ENCODE data around the gene SMIM30. TPM values are rescaled to one million over a fixed set of nuclear protein-coding genes. Genes with fewer than 3 reads are reported as not detected.
A peak's percentile ranks its signal among the peaks of the same experiment; 100 is the strongest.
"Not testable (repeated sequence)": the region's sequence is repeated elsewhere in the genome, so short reads cannot be mapped to it uniquely, and the experiment has no call there.

Gene SMIM30
- total RNA-seq: 47.1 and 48.0 TPM in 2 replicates

GRCh38 chr7:113118074-113118959 lies at the start of gene SMIM30:
TSS of gene SMIM30 (minus strand) at chr7:113118554. CDS start at chr7:113117578, 976 bp downstream.
- peak; percentile 70 to 92 for DNase-seq (ENCODE audit: low read depth in 2 of 2)

- not testable (repeated sequence) for DNase-seq (ENCODE audit: low read depth in 2 of 2)
These were observed 47.8 kb upstream of the SMIM30 start for GRCh38 chr7:113166176-113166575.

- DNase-seq (ENCODE audit: low read depth in 2 of 2): no peak
These were observed 42.7 kb upstream of the SMIM30 start for GRCh38 chr7:113161050-113161449.

DNA sequence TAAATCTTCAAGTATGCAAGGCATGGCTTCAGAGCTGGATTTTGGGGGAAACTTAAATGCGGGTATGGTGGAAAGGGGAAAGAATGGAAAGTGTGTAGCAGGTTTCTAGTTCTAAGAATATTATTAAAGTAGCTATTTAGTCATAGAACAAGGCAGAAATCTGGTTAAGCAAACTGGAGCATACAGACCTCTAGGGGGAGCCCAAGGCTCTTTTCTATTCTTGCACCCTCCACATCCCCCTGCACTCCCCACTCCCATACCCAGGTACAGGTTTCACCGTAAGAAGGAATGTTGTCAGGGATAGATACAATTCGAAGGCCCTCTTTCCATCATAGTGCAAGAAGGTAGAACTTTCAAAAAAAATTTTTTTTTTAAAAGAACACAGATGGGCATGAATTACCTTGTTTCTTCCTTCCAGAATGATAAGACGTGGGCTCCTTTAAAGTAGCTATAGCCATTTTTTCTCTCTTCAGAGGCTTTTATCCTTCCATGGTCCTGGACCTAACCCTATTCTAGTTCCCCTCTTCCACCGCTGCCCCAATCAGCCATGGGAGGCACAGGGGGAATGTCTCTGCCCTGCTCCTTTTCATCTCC lies 41.5 kb upstream of the SMIM30 start:
- DNase-seq (ENCODE audit: low read depth in 2 of 2): peak; percentile 21 to 30

- DNase-seq (ENCODE audit: low read depth in 2 of 2): no peak
These were observed 40.4 kb upstream of the SMIM30 start for GRCh38 chr7:113158756-113159155.

DNA sequence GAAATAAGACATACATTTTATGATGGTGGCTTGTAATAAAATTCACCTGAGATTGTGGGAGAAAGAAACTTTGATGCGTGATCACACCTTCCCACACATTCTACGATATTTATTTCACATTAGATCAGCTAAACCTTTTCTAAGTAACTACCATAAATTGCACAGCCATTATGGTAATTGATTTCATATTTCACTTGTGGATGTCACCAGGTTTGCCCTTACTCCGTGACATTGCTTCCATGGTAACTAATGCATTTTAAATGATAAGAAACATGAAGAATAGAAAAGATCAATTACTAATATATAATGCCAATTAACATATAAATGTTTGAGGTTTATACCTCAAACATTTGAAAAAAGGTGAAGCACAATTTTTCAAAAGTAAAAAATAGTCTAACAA lies 35.8 kb upstream of the SMIM30 start:
- DNase-seq (ENCODE audit: low read depth in 2 of 2): no peak

DNA sequence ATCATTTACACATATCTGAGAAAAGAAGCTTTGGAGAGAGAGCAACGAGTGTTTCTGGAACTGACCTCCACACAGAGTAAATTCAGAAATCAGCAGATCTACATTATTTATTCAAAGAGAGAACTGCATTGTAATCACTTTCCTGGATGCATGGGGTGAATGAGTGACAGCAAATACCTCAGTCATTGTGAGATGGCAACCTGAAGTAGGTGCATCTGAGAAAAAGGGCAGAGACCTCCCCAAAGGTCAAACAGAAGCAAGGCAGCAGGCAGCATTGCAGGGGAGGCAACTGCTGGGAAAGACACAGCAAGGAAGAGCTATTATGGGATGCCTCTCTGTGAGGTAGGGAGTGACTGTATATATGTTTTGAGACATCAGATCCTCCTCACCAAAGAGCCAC lies 26.5 kb upstream of the SMIM30 start:
- DNase-seq (ENCODE audit: low read depth in 2 of 2): no peak

GRCh38 chr7:113143486-113144257 lies 25.3 kb upstream of the SMIM30 start:
- no peak for DNase-seq (ENCODE audit: low read depth in 2 of 2)

GRCh38 chr7:113142385-113143119 lies 24.2 kb upstream of the SMIM30 start:
- DNase-seq (ENCODE audit: low read depth in 2 of 2): no peak

GRCh38 chr7:113141803-113142202 lies 23.4 kb upstream of the SMIM30 start:
- no peak for DNase-seq (ENCODE audit: low read depth in 2 of 2)

DNA sequence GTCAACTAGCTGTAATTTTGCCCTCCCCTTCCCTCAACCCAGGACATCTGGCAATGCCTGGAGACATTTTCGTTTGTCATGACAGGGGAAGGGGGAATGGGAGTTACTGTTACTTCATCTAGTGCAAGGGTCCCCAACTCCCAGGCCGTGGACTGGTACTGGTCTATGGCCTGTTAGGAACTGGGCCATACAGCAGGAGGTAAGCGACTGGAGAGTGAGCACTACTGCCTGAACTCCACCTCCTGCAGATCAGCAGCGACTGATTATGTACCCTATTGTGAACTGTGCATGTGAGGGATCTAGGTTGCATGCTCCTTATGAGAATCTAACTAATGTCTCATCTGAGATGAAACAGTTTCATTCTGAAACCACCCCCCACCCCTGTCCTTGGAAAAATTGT lies 22.6 kb upstream of the SMIM30 start:
- no peak for DNase-seq (ENCODE audit: low read depth in 2 of 2)

- DNase-seq (ENCODE audit: low read depth in 2 of 2): no peak
These were observed 18.9 kb upstream of the SMIM30 start for GRCh38 chr7:113137241-113137640.

GRCh38 chr7:113134025-113134424 lies 15.7 kb upstream of the SMIM30 start:
- DNase-seq (ENCODE audit: low read depth in 2 of 2): no peak

DNA sequence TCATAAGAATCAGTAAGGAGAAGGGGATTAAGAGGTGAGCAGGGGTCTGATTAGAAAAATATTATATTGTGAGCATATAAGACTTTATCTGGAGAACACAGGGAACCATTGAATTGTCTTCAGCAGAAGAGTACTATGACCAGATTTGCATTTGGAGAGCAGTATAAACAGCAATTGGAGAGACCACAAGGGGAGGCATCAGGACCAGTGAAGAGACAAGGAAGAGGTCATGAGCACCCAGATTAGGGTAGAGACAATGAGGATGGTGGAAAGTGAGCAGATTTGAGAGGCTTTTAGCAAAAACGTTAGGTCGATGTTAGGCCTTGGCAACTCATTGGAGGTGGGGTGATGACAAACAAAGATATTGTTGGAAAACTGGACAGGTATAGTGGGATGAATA lies 13.0 kb upstream of the SMIM30 start:
- DNase-seq (ENCODE audit: low read depth in 2 of 2): no peak

DNA sequence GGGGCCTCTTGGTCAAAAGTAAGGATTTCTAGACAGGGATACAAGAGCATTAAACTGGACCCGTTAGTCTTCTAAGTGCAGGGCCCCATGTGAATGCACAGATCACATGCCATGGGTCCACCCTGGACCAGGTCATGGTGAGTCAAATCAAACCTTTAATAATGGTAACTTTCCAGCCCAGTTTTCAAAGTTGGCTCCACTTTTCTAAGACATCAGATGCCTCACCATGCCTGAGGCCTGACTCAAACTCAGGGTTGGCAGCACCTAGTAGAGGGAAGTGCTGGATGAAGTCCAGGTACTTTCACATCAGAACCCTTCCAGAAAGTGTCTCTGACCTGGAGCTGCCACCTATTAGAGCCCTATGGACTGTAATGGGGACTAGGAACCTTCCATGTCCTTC lies 9.7 kb upstream of the SMIM30 start:
- DNase-seq (ENCODE audit: low read depth in 2 of 2): no peak

- no peak for DNase-seq (ENCODE audit: low read depth in 2 of 2)
These were observed 7.4 kb upstream of the SMIM30 start for GRCh38 chr7:113125728-113126127.

DNA sequence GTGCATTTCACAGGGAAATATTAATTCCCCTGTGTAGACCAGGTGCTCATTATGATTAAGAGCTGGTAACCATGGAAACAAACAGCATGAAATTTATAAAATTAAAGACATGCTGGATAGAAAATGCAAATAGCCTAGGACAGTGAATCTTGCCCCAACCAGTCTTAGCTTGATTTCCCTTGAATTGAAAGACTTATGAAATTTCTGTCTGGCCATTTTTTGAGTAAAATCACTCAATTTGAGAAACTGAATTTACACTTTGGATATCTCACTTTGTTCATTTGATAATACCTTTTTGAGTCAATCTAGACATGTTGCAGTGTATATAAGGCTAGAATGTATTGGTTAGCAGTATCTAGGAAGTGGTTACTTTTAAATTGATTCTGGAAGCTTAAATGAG lies 4.4 kb upstream of the SMIM30 start:
- no peak for DNase-seq (ENCODE audit: low read depth in 2 of 2)

GRCh38 chr7:113120647-113121046 lies 2.3 kb upstream of the SMIM30 start:
- no peak for DNase-seq (ENCODE audit: low read depth in 2 of 2)

- no peak for DNase-seq (ENCODE audit: low read depth in 2 of 2)
These were observed 1.1 kb upstream of the SMIM30 start for GRCh38 chr7:113119429-113119828.

DNA sequence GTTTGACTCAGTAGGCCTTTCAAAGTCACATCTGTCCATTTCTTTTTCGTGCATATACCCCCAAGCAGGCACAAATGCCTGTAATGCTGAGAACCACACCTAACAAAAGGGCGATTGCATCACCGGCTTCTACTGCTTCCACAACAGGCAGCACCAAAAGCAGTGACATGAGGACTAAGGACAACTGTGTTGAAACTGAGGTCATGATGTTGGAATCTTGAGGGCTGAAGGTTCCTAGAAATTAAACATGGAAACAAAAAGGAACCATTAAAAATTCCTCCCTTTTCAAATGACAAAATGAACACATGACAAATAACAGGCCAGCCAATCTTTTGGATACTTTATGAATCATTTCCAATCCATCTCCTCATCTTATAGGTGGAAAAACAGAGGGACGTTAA lies 980 bp downstream of the SMIM30 start:
- not testable (repeated sequence) for DNase-seq (ENCODE audit: low read depth in 2 of 2)

DNA sequence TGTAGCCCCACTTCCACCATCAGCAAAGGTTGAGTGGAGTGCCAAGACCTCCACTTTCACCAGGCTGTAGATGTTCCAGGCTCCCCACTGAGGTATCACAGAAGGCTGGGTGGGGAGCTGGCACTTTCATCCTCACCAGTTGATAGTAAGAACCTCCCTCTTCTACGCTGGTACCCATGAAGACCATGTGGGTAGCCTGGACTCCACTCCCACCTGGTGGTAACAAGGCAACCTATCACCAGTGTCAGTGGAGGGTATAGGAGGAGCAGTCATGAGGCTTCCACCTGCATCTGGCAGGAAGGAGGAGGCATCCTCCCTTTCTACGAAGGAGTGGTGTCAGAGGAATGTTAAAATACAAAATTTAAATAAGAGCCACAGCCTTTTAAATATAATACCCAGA lies 4.4 kb downstream of the SMIM30 start:
- peak in 1 of 2 donors; percentile 4 for DNase-seq (ENCODE audit: low read depth in 2 of 2)

GRCh38 chr7:113109718-113110117 lies 8.6 kb downstream of the SMIM30 start:
- DNase-seq (ENCODE audit: low read depth in 2 of 2): no peak
